HCT116 (cell line): ENCODE results near the gene SLC15A3.

ENCODE experiments used
- CEBPB ChIP-seq: IDR thresholded peaks from 2 replicates; pipeline ENCODE4 v1.6.1; 2012; ENCODE audit warnings: low read depth
- EGR1 ChIP-seq: IDR thresholded peaks from 2 replicates; pipeline ENCODE4 v1.6.1; 2012; ENCODE audit warnings: low read depth
- EZH2 ChIP-seq: fragments of 200-600 bp; sonication (generic); IDR thresholded peaks from 2 replicates; pipeline ENCODE4 v1.6.1; 2017; ENCODE audit warnings: antibody characterized with exemption, mixed run types
- JUND ChIP-seq: IDR thresholded peaks from 2 replicates; pipeline ENCODE4 v1.6.1; 2012
- MAX ChIP-seq: IDR thresholded peaks from 2 replicates; pipeline ENCODE4 v1.6.1; 2012
- POLR2A ChIP-seq: IDR thresholded peaks from 2 replicates; pipeline ENCODE4 v1.7.0; 2011; ENCODE audit warnings: borderline replicate concordance; ENCODE audit not compliant: insufficient read depth, insufficient read length; ENCODE audit errors: extremely low read depth
- REST ChIP-seq: IDR thresholded peaks from 2 replicates; pipeline ENCODE4 v1.6.1; 2012; ENCODE audit warnings: low read depth
- SIN3A ChIP-seq: IDR thresholded peaks from 2 replicates; pipeline ENCODE4 v1.6.1; 2012; ENCODE audit warnings: low read depth
- SP1 ChIP-seq: IDR thresholded peaks from 2 replicates; pipeline ENCODE4 v1.6.1; 2012; ENCODE audit warnings: low read depth
- TF ChIP-seq, protein P1 (sequence below), 3 experiments: fragments of 200-600 bp in 1 of 3; sonication (generic) in 1 of 3; IDR thresholded peaks in 2 of 3; conservative IDR thresholded peaks in 1 of 3; 2 replicates each; pipeline ENCODE4 v1.5.1; 2012 to 2017; ENCODE audit warnings: low read depth in 2 of 3, low read length in 2 of 3, antibody characterized with exemption in 1 of 3, borderline replicate concordance in 1 of 3, control low read depth in 1 of 3, mild to moderate bottlenecking in 1 of 3, mixed read lengths in 1 of 3, mixed run types in 1 of 3, moderate library complexity in 1 of 3; ENCODE audit not compliant: insufficient read depth in 1 of 3

- no peak for TF ChIP-seq POLR2A
- no peak for TF ChIP-seq MAX
- TF ChIP-seq, protein P1, sequence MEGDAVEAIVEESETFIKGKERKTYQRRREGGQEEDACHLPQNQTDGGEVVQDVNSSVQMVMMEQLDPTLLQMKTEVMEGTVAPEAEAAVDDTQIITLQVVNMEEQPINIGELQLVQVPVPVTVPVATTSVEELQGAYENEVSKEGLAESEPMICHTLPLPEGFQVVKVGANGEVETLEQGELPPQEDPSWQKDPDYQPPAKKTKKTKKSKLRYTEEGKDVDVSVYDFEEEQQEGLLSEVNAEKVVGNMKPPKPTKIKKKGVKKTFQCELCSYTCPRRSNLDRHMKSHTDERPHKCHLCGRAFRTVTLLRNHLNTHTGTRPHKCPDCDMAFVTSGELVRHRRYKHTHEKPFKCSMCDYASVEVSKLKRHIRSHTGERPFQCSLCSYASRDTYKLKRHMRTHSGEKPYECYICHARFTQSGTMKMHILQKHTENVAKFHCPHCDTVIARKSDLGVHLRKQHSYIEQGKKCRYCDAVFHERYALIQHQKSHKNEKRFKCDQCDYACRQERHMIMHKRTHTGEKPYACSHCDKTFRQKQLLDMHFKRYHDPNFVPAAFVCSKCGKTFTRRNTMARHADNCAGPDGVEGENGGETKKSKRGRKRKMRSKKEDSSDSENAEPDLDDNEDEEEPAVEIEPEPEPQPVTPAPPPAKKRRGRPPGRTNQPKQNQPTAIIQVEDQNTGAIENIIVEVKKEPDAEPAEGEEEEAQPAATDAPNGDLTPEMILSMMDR (IDR thresholded peaks at IDR 0.05 in 2 of 3, conservative IDR thresholded peaks at IDR 0.05 in 1 of 3; ENCODE audit: borderline replicate concordance in 1 of 3, insufficient read depth in 1 of 3, low read depth in 2 of 3, low read length in 2 of 3): no peak
- TF ChIP-seq EZH2: no peak
- TF ChIP-seq REST: no peak
- TF ChIP-seq SP1: no peak
- no peak for TF ChIP-seq JUND
- TF ChIP-seq EGR1: no peak
- no peak for TF ChIP-seq CEBPB
- TF ChIP-seq SIN3A: no peak
These were observed 3.7 kb downstream of the SLC15A3 start for GRCh38 chr11:60948250-60948649.
